HCT116 (cell line): ENCODE results near the gene C1orf21. TPM values are rescaled to one million over a fixed set of nuclear protein-coding genes. Genes with fewer than 3 reads are reported as not detected.

Experiments used
- ATAC-seq: fragments of 200-7000 bp; cut with Tn5 transposase; 2 replicates; pipeline ENCODE4 v1.9.1; 2020; ENCODE audit warnings: mild to moderate bottlenecking, moderate library complexity
- BruUV-seq: library from RNA; stranded (reverse); fragments of 400-500 nt; replicated peaks from 2 replicates; lab custom pipeline; 2021; lab: Mats Ljungman, UMichigan
- CTCF ChIA-PET: fragments of 300-600 bp; sonication (Branson Sonifier 250); formaldehyde crosslinking; loops from one replicate; lab custom pipeline; 2021; ENCODE audit warnings: antibody characterized with exemption; lab: Charles Lee
- POLR2A ChIA-PET: fragments of 300-600, 350-600 bp; sonication (Branson Sonifier 250); formaldehyde crosslinking; loops from one replicate; lab custom pipeline; 2021; ENCODE audit warnings: antibody characterized with exemption; lab: Charles Lee
- RAD21 ChIA-PET, 2 experiments: fragments of 300-600 bp; sonication (Branson Sonifier 250); formaldehyde crosslinking; loops; one replicate each; lab custom pipeline; 2023; ENCODE audit warnings: low total read pairs in 2 of 2; ENCODE audit not compliant: uncharacterized antibody in 2 of 2, unreplicated experiment in 2 of 2, low non-redundant PET in 1 of 2; lab: Charles Lee
- DNase-seq: peaks from one replicate; pipeline ENCODE4 v3.0.0-alpha.2; 2010; ENCODE audit warnings: low read depth, low spot score
- H2AFZ ChIP-seq: fragments of 200-600 bp; shearing (Covaris generic), sonication (generic); 2 replicates; pipeline ENCODE4 v1.6.1; 2017; ENCODE audit warnings: low read depth, mixed run types, mixed read lengths, antibody characterized with exemption, low read length; ENCODE audit not compliant: poor library complexity, severe bottlenecking
- H3K27ac ChIP-seq: 2 replicates; pipeline ENCODE4 v1.5.1; 2012; ENCODE audit warnings: low read depth, low read length
- H3K27me3 ChIP-seq: fragments of 200-600 bp; sonication (generic); 2 replicates; pipeline ENCODE4 v1.6.1; 2016; ENCODE audit warnings: mixed run types, low read length, mixed read lengths; ENCODE audit not compliant: insufficient read depth
- H3K36me3 ChIP-seq, 2 experiments: fragments of 200-500 bp in 1 of 2; fragments of 200-600 bp in 1 of 2; sonication (Bioruptor generic) in 1 of 2; sonication (generic) in 1 of 2; 2 replicates each; pipeline versions ENCODE4 v1.5.1 to v1.6.1; 2014 to 2016; ENCODE audit warnings: low read length in 2 of 2, inconsistent platforms in 1 of 2, mixed read lengths in 1 of 2, mixed run types in 1 of 2; ENCODE audit not compliant: insufficient read depth in 2 of 2, control insufficient read depth in 1 of 2
- H3K4me1 ChIP-seq, 2 experiments: fragments of 200-600 bp in 1 of 2; sonication (generic) in 1 of 2; 2 replicates each; pipeline versions ENCODE4 v1.5.1 to v1.6.1; 2012 to 2017; ENCODE audit warnings: low read length in 2 of 2, inconsistent platforms in 1 of 2, mild to moderate bottlenecking in 1 of 2, mixed read lengths in 1 of 2, mixed run types in 1 of 2, moderate library complexity in 1 of 2; ENCODE audit not compliant: insufficient read depth in 2 of 2, control insufficient read depth in 1 of 2
- H3K4me2 ChIP-seq: fragments of 200-600 bp; sonication (generic); 2 replicates; pipeline ENCODE4 v1.6.1; 2017; ENCODE audit warnings: mixed run types, low read length, mixed read lengths
- H3K4me3 ChIP-seq, 2 experiments: fragments of 200-600 bp in 1 of 2; sonication (generic) in 1 of 2; replicated peaks in 1 of 2; 2 replicates each; pipeline ENCODE4 v1.5.1; 2011 to 2016; ENCODE audit warnings: low read length in 2 of 2, control low read depth in 1 of 2, low read depth in 1 of 2, mild to moderate bottlenecking in 1 of 2, mixed read lengths in 1 of 2, mixed run types in 1 of 2
- H3K79me2 ChIP-seq: fragments of 200-600 bp; sonication (generic); 2 replicates; pipeline ENCODE4 v1.6.1; 2017; ENCODE audit warnings: mild to moderate bottlenecking, mixed run types, low read length, moderate library complexity, mixed read lengths; ENCODE audit not compliant: insufficient read depth
- H3K9ac ChIP-seq: fragments of 200-600 bp; sonication (generic); 2 replicates; pipeline ENCODE4 v1.6.1; 2016; ENCODE audit warnings: low read length, mixed read lengths
- H3K9me2 ChIP-seq: fragments of 200-600 bp; sonication (generic), shearing (Covaris generic); 2 replicates; pipeline ENCODE4 v1.6.1; 2017; ENCODE audit warnings: mixed run types, mild to moderate bottlenecking, moderate library complexity; ENCODE audit not compliant: insufficient read depth
- H3K9me3 ChIP-seq, 2 experiments: fragments of 200-500 bp in 1 of 2; fragments of 200-600 bp in 1 of 2; sonication (Bioruptor generic) in 1 of 2; sonication (generic) in 1 of 2; 2 replicates each; pipeline ENCODE4 v1.6.1; 2014 to 2017; ENCODE audit warnings: low read length in 2 of 2, mixed read lengths in 2 of 2, inconsistent platforms in 1 of 2, low read depth in 1 of 2, mild to moderate bottlenecking in 1 of 2, mixed run types in 1 of 2, moderate library complexity in 1 of 2; ENCODE audit not compliant: control insufficient read depth in 1 of 2, insufficient read depth in 1 of 2
- H4K20me1 ChIP-seq: fragments of 200-600 bp; sonication (generic), shearing (Covaris generic); 2 replicates; pipeline ENCODE4 v1.6.1; 2017; ENCODE audit warnings: mixed run types, mild to moderate bottlenecking, moderate library complexity; ENCODE audit not compliant: insufficient read depth
- CBX3 ChIP-seq: IDR thresholded peaks from 2 replicates; pipeline ENCODE4 v1.6.1; 2012; ENCODE audit warnings: low read depth
- CEBPB ChIP-seq: IDR thresholded peaks from 2 replicates; pipeline ENCODE4 v1.6.1; 2012; ENCODE audit warnings: low read depth
- ELF1 ChIP-seq: IDR thresholded peaks from 2 replicates; pipeline ENCODE4 v1.6.1; 2012; ENCODE audit warnings: low read depth, borderline replicate concordance
- EZH2phosphoT487 ChIP-seq: fragments of 200-600 bp; IDR thresholded peaks from 2 replicates; pipeline ENCODE4 v1.6.1; 2018; ENCODE audit warnings: antibody characterized with exemption, borderline replicate concordance
- JUND ChIP-seq: IDR thresholded peaks from 2 replicates; pipeline ENCODE4 v1.6.1; 2012
- POLR2A ChIP-seq: IDR thresholded peaks from 2 replicates; pipeline ENCODE4 v1.7.0; 2011; ENCODE audit warnings: borderline replicate concordance; ENCODE audit not compliant: insufficient read depth, insufficient read length; ENCODE audit errors: extremely low read depth
- POLR2AphosphoS5 ChIP-seq: IDR thresholded peaks from 2 replicates; pipeline ENCODE4 v1.6.1; 2011; ENCODE audit warnings: mild to moderate bottlenecking, low read depth, low read length, moderate library complexity
- SP1 ChIP-seq: IDR thresholded peaks from 2 replicates; pipeline ENCODE4 v1.6.1; 2012; ENCODE audit warnings: low read depth
- SRF ChIP-seq: IDR thresholded peaks from 2 replicates; pipeline ENCODE4 v1.6.1; 2012; ENCODE audit warnings: low read depth
- TCF7L2 ChIP-seq: IDR thresholded peaks from 2 replicates; pipeline ENCODE4 v1.7.0; 2011; ENCODE audit warnings: borderline replicate concordance, inconsistent platforms; ENCODE audit not compliant: insufficient read depth, insufficient read length; ENCODE audit errors: extremely low read depth
- ZFX ChIP-seq: fragments of 450-650 bp; IDR thresholded peaks from 2 replicates; pipeline ENCODE4 v1.6.1; 2017
- ZNF274 ChIP-seq: fragments of 200-500 bp; sonication (Bioruptor generic); IDR thresholded peaks from 2 replicates; pipeline ENCODE4 v1.6.1; 2014; ENCODE audit warnings: mild to moderate bottlenecking, low read depth, low read length, inconsistent platforms
- intact Hi-C: fragments of 100-400 bp; cut with micrococcal nuclease; formaldehyde crosslinking; loops from 2 replicates; pipeline ENCODE4 v1.10.0; 2022
- total RNA-seq: library from RNA; stranded (reverse); gene quantifications from one replicate; pipeline ENCODE4 v1.2.1, GENCODE V29; 2021; ENCODE audit not compliant: unreplicated experiment
- TF ChIP-seq, protein P1 (sequence below): IDR thresholded peaks from 2 replicates; pipeline ENCODE4 v1.6.1; 2012; ENCODE audit warnings: low read depth
- TF ChIP-seq, protein P2 (sequence below), 3 experiments: fragments of 200-600 bp in 1 of 3; sonication (generic) in 1 of 3; IDR thresholded peaks in 2 of 3; conservative IDR thresholded peaks in 1 of 3; 2 replicates each; pipeline ENCODE4 v1.5.1; 2012 to 2017; ENCODE audit warnings: low read depth in 2 of 3, low read length in 2 of 3, antibody characterized with exemption in 1 of 3, borderline replicate concordance in 1 of 3, control low read depth in 1 of 3, mild to moderate bottlenecking in 1 of 3, mixed read lengths in 1 of 3, mixed run types in 1 of 3, moderate library complexity in 1 of 3; ENCODE audit not compliant: insufficient read depth in 1 of 3

C1orf21 gene
- total RNA-seq, 1 experiment from 2014 or later = 8.9 TPM

DNA sequence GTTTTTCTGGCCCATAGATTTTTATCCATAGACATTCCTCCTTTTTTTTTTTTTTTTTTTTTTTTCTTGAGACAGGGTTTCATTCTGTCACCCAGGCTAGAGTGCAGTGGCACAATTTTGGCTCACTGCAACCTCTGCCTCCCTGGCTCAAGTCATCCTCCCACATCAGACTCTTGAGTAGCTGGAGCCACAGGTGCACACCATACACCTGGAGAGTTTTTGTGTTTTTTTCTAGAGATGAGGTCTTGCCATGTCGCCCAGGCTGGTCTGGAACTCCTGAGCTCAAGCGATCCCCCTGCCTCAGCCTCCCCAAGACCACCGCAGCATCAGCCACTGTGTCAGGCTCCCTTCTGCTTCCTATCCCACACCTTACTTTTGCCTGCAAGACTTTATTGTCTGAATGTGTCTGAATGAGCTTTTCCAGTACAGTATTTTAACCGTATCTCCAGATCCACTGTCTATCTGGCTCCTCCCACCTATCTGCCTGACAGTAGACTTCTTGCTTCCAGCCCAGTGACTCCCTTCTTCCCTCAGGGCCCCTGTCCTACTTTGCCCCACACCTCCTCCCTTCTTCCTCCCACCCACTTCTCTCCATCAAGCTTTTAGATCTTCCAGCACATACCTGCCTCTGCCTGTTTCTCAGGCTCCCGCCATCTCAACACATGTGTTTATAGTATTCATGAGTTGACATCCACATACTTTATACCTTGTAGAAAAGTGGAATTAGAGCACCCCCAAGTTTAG is 6.1 kb downstream of the C1orf21 start:
- DNase-seq (no peak), ATAC-seq (no peak)
- TF ChIP-seq TCF7L2 = no peak
- no peak for TF ChIP-seq SRF
- no peak for TF ChIP-seq POLR2AphosphoS5
- no peak for TF ChIP-seq ELF1
- TF ChIP-seq JUND = no peak
- TF ChIP-seq, protein P1, sequence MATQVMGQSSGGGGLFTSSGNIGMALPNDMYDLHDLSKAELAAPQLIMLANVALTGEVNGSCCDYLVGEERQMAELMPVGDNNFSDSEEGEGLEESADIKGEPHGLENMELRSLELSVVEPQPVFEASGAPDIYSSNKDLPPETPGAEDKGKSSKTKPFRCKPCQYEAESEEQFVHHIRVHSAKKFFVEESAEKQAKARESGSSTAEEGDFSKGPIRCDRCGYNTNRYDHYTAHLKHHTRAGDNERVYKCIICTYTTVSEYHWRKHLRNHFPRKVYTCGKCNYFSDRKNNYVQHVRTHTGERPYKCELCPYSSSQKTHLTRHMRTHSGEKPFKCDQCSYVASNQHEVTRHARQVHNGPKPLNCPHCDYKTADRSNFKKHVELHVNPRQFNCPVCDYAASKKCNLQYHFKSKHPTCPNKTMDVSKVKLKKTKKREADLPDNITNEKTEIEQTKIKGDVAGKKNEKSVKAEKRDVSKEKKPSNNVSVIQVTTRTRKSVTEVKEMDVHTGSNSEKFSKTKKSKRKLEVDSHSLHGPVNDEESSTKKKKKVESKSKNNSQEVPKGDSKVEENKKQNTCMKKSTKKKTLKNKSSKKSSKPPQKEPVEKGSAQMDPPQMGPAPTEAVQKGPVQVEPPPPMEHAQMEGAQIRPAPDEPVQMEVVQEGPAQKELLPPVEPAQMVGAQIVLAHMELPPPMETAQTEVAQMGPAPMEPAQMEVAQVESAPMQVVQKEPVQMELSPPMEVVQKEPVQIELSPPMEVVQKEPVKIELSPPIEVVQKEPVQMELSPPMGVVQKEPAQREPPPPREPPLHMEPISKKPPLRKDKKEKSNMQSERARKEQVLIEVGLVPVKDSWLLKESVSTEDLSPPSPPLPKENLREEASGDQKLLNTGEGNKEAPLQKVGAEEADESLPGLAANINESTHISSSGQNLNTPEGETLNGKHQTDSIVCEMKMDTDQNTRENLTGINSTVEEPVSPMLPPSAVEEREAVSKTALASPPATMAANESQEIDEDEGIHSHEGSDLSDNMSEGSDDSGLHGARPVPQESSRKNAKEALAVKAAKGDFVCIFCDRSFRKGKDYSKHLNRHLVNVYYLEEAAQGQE = no peak
- TF ChIP-seq, protein P2, sequence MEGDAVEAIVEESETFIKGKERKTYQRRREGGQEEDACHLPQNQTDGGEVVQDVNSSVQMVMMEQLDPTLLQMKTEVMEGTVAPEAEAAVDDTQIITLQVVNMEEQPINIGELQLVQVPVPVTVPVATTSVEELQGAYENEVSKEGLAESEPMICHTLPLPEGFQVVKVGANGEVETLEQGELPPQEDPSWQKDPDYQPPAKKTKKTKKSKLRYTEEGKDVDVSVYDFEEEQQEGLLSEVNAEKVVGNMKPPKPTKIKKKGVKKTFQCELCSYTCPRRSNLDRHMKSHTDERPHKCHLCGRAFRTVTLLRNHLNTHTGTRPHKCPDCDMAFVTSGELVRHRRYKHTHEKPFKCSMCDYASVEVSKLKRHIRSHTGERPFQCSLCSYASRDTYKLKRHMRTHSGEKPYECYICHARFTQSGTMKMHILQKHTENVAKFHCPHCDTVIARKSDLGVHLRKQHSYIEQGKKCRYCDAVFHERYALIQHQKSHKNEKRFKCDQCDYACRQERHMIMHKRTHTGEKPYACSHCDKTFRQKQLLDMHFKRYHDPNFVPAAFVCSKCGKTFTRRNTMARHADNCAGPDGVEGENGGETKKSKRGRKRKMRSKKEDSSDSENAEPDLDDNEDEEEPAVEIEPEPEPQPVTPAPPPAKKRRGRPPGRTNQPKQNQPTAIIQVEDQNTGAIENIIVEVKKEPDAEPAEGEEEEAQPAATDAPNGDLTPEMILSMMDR (IDR thresholded peaks at IDR 0.05 in 2 of 3, conservative IDR thresholded peaks at IDR 0.05 in 1 of 3; ENCODE audit: borderline replicate concordance in 1 of 3, insufficient read depth in 1 of 3, low read depth in 2 of 3, low read length in 2 of 3) = no peak
- no peak for TF ChIP-seq POLR2A
- no peak for TF ChIP-seq SP1
- TF ChIP-seq EZH2phosphoT487 = no peak
- no peak for TF ChIP-seq ZFX
- TF ChIP-seq CBX3 = no peak
- TF ChIP-seq ZNF274 = no peak
- TF ChIP-seq CEBPB = no peak
- no TSS peak for BruUV-seq
- H3K9me3 ChIP-seq = no peaks in the 10 kb centered on the region
- no peak overlapping the region for H3K4me3 ChIP-seq
- H3K4me1 ChIP-seq = peaks cover 0 to 10% of the 10 kb centered on the region in 2 experiments
- no peak overlapping the region for H3K4me2 ChIP-seq
- H3K36me3 ChIP-seq = no peaks in the 10 kb centered on the region
- H3K9ac ChIP-seq = no peak overlapping the region
- H3K27me3 ChIP-seq = no peaks in the 10 kb centered on the region
- no peaks in the 10 kb centered on the region for H3K79me2 ChIP-seq
- ChIA-PET CTCF (interaction anchor here (0.6 kb wide), 1 partner anchor 1300 kb away, joined by 3 read pairs; no protein-coding TSS in a partner anchor), POLR2A (interaction anchor here (0.7 kb wide), 1 partner anchor 21 kb away, joined by 4 read pairs; no protein-coding TSS in a partner anchor), RAD21 (no interaction called here)
- no peaks in the 10 kb centered on the region for H3K9me2 ChIP-seq
- intact Hi-C loops = no loop called here
- no peak overlapping the region for H3K27ac ChIP-seq
- no peak overlapping the region for H2AFZ ChIP-seq
- no peaks in the 10 kb centered on the region for H4K20me1 ChIP-seq
